Upper lobe of left lung (tissue), 4 donors: ENCODE measurements around the gene ATG10.

Experiments
- EP300 ChIP-seq, 4 donors: sonication (generic); formaldehyde crosslinking; IDR thresholded peaks; one replicate each; pipeline ENCODE4 v1.5.1; 2017; ENCODE audit warnings: antibody characterized with exemption in 4 of 4, control low read depth in 2 of 4
- POLR2A ChIP-seq, 4 donors: fragments of 450-650 bp; IDR thresholded peaks; one replicate each; pipeline ENCODE4 v1.5.1; 2016 to 2017; ENCODE audit warnings: antibody characterized with exemption in 4 of 4, mild to moderate bottlenecking in 2 of 4
- POLR2AphosphoS5 ChIP-seq, 2 donors: sonication (generic); formaldehyde crosslinking; IDR thresholded peaks; one replicate each; pipeline ENCODE4 v1.5.1; 2017; ENCODE audit warnings: antibody characterized with exemption in 2 of 2
- TF ChIP-seq, protein P1 (sequence below), 6 experiments: fragments of 450-650 bp in 4 of 6; fragments of 200-600 bp in 2 of 6; sonication (generic) in 2 of 6; IDR thresholded peaks; one replicate each; pipeline ENCODE4 v1.5.1; 2016 to 2019; ENCODE audit warnings: antibody characterized with exemption in 6 of 6

GRCh38 chr5:82149434-82149833 lies 177.6 kb downstream of the ATG10 start:
- TF ChIP-seq, protein P1, sequence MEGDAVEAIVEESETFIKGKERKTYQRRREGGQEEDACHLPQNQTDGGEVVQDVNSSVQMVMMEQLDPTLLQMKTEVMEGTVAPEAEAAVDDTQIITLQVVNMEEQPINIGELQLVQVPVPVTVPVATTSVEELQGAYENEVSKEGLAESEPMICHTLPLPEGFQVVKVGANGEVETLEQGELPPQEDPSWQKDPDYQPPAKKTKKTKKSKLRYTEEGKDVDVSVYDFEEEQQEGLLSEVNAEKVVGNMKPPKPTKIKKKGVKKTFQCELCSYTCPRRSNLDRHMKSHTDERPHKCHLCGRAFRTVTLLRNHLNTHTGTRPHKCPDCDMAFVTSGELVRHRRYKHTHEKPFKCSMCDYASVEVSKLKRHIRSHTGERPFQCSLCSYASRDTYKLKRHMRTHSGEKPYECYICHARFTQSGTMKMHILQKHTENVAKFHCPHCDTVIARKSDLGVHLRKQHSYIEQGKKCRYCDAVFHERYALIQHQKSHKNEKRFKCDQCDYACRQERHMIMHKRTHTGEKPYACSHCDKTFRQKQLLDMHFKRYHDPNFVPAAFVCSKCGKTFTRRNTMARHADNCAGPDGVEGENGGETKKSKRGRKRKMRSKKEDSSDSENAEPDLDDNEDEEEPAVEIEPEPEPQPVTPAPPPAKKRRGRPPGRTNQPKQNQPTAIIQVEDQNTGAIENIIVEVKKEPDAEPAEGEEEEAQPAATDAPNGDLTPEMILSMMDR (IDR thresholded peaks at IDR 0.05) = no peak
- TF ChIP-seq POLR2A (IDR thresholded peaks at IDR 0.05) = no peak
- no peak for TF ChIP-seq POLR2AphosphoS5 (IDR thresholded peaks at IDR 0.05)
- TF ChIP-seq EP300 (IDR thresholded peaks at IDR 0.05) = no peak
